ENCODE results near the gene TOMM6. TPM values are rescaled to one million over a fixed set of nuclear protein-coding genes. Genes with fewer than 3 reads are reported as not detected.
"Not testable (repeated sequence)": the region's sequence is repeated elsewhere in the genome, so short reads cannot be mapped to it uniquely, and the experiment has no call there.

Gene TOMM6
- total RNA-seq, 1 experiment from 2014 or later: 239 TPM

GRCh38 chr6:41763470-41763869 lies 24.0 kb upstream of the TOMM6 start:
- Histone ChIP-seq H4K91ac (ENCODE audit: insufficient read length, low read depth, low read length) (no peak overlapping the region), H4K20me1 (ENCODE audit: control insufficient read depth, insufficient read depth, insufficient read length) (no peaks in the 10 kb centered on the region), H3K14ac (ENCODE audit: insufficient read depth, low read length) (no peak overlapping the region), H3K23ac (ENCODE audit: insufficient read length, low read depth, low read length) (no peak overlapping the region), H4K5ac (ENCODE audit: insufficient read length, low read depth, low read length) (no peak overlapping the region), H3K9me3 (ENCODE audit: control insufficient read depth, low read depth, low read length) (no peaks in the 10 kb centered on the region), H2BK20ac (ENCODE audit: low read depth, low read length, poor library complexity, severe bottlenecking) (no peak overlapping the region), H3K56ac (ENCODE audit: insufficient read length, low read depth, low read length) (no peak overlapping the region), H3K79me1 (ENCODE audit: insufficient read depth, low read depth, low read length, poor library complexity, severe bottlenecking) (no peaks in the 10 kb centered on the region), H4K8ac (replicated peaks; ENCODE audit: insufficient read length, low read depth, low read length) (no peak overlapping the region), H2AFZ (ENCODE audit: low read length) (no peak overlapping the region), H3K9ac (ENCODE audit: extremely low read depth, insufficient read length, low read length) (no peak overlapping the region), H3K4me2 (ENCODE audit: insufficient read depth, insufficient read length, low read length) (no peak overlapping the region), H2BK120ac (ENCODE audit: low read depth, low read length, poor library complexity, severe bottlenecking) (no peak overlapping the region), H3K18ac (ENCODE audit: insufficient read length, low read depth, low read length) (no peak overlapping the region), H3K23me2 (ENCODE audit: insufficient read length, low read depth, low read length, poor library complexity, severe bottlenecking) (no peaks in the 10 kb centered on the region), H3T11ph (ENCODE audit: low read length) (no peak overlapping the region), H3K4ac (ENCODE audit: low read depth, low read length) (no peak overlapping the region), H3K27ac (ENCODE audit: insufficient read length, low read depth, low read length) (no peak overlapping the region), H3K79me2 (ENCODE audit: insufficient read depth, low read length) (no peaks in the 10 kb centered on the region), H2BK5ac (ENCODE audit: insufficient read length, low read length) (no peak overlapping the region), H2BK15ac (ENCODE audit: low read depth, low read length) (no peak overlapping the region), H3K27me3 (ENCODE audit: insufficient read depth, low read length) (no peaks in the 10 kb centered on the region), H2BK12ac (ENCODE audit: insufficient read length, low read depth, low read length) (no peak overlapping the region), H3K4me1 (ENCODE audit: insufficient read depth, low read length) (no peaks in the 10 kb centered on the region), H2AK5ac (ENCODE audit: insufficient read length, low read length) (no peak overlapping the region)
- Mint-ChIP-seq H3K36me3 (ENCODE audit: insufficient read depth in 1 of 3, low read depth in 3 of 3) (no peaks in the 10 kb centered on the region; a peak in 1 of 7 replicates), H3K27ac (no peak overlapping the region), H3K4me3 (no peak overlapping the region), H3K9me3 (no peaks in the 10 kb centered on the region; a peak in 1 of 5 replicates), H3K4me1 (peaks cover 0 to 16% of the 10 kb centered on the region in 2 experiments; a peak in 2 of 4 replicates), H3K27me3 (ENCODE audit: low read depth) (peaks cover 12% of the 10 kb centered on the region; the same call in 1 of the 2 replicates)
- DNase-seq: no peak
- whole genome bisulfite sequencing (ENCODE audit: extremely low coverage, insufficient read length, low lambda C conversion rate): no CpG with 5 or more reads among the region's 2 CpGs
- no peak for TF ChIP-seq CTCF (conservative IDR thresholded peaks at IDR 0.05)

GRCh38 chr6:41766043-41766664 lies 21.3 kb upstream of the TOMM6 start:
- not testable (repeated sequence) for H3K23ac ChIP-seq (ENCODE audit: insufficient read length, low read depth, low read length); H3K4ac ChIP-seq (ENCODE audit: low read depth, low read length); H3K27me3 Mint-ChIP-seq (ENCODE audit: low read depth); H4K5ac ChIP-seq (ENCODE audit: insufficient read length, low read depth, low read length); H3K27ac Mint-ChIP-seq; H3K56ac ChIP-seq (ENCODE audit: insufficient read length, low read depth, low read length); H3K9me3 Mint-ChIP-seq; H4K91ac ChIP-seq (ENCODE audit: insufficient read length, low read depth, low read length); H3K79me2 ChIP-seq (ENCODE audit: insufficient read depth, low read length); H3K27me3 ChIP-seq (ENCODE audit: insufficient read depth, low read length); H2BK5ac ChIP-seq (ENCODE audit: insufficient read length, low read length); H4K8ac ChIP-seq (replicated peaks; ENCODE audit: insufficient read length, low read depth, low read length); H4K20me1 ChIP-seq (ENCODE audit: control insufficient read depth, insufficient read depth, insufficient read length); H2AFZ ChIP-seq (ENCODE audit: low read length); H2AK5ac ChIP-seq (ENCODE audit: insufficient read length, low read length); H2BK120ac ChIP-seq (ENCODE audit: low read depth, low read length, poor library complexity, severe bottlenecking); H3K9ac ChIP-seq (ENCODE audit: extremely low read depth, insufficient read length, low read length); H2BK20ac ChIP-seq (ENCODE audit: low read depth, low read length, poor library complexity, severe bottlenecking); DNase-seq; H3K4me1 ChIP-seq (ENCODE audit: insufficient read depth, low read length); H2BK15ac ChIP-seq (ENCODE audit: low read depth, low read length); H3K4me2 ChIP-seq (ENCODE audit: insufficient read depth, insufficient read length, low read length); H3K23me2 ChIP-seq (ENCODE audit: insufficient read length, low read depth, low read length, poor library complexity, severe bottlenecking); H3K36me3 Mint-ChIP-seq (ENCODE audit: insufficient read depth in 1 of 3, low read depth in 3 of 3); H3K79me1 ChIP-seq (ENCODE audit: insufficient read depth, low read depth, low read length, poor library complexity, severe bottlenecking); H3K9me3 ChIP-seq (ENCODE audit: control insufficient read depth, low read depth, low read length); H2BK12ac ChIP-seq (ENCODE audit: insufficient read length, low read depth, low read length); H3K18ac ChIP-seq (ENCODE audit: insufficient read length, low read depth, low read length); H3K14ac ChIP-seq (ENCODE audit: insufficient read depth, low read length); H3K27ac ChIP-seq (ENCODE audit: insufficient read length, low read depth, low read length); H3T11ph ChIP-seq (ENCODE audit: low read length); H3K4me3 Mint-ChIP-seq
- peaks cover 5 to 19% of the 10 kb centered on the region in 2 experiments; a peak in 3 of 4 replicates for H3K4me1 Mint-ChIP-seq
- no CpG with 5 or more reads among the region's 4 CpGs for whole genome bisulfite sequencing (ENCODE audit: extremely low coverage, insufficient read length, low lambda C conversion rate)
